GM10266 (cell line): ENCODE data around the gene AAGAB.
"Not testable (repeated sequence)": the region's sequence is repeated elsewhere in the genome, so short reads cannot be mapped to it uniquely, and the experiment has no call there.

Experiments used
- DNase-seq: peaks from one replicate; pipeline ENCODE4 v3.0.0; 2012; ENCODE audit errors: extremely low spot score
- TF ChIP-seq, protein P1 (sequence below): IDR thresholded peaks from 2 replicates; pipeline ENCODE4 v1.5.1; 2012; ENCODE audit warnings: mild to moderate bottlenecking, low read depth; ENCODE audit not compliant: control insufficient read depth, insufficient read depth; ENCODE audit errors: missing control alignments

The AAGAB gene, protein sequence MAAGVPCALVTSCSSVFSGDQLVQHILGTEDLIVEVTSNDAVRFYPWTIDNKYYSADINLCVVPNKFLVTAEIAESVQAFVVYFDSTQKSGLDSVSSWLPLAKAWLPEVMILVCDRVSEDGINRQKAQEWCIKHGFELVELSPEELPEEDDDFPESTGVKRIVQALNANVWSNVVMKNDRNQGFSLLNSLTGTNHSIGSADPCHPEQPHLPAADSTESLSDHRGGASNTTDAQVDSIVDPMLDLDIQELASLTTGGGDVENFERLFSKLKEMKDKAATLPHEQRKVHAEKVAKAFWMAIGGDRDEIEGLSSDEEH

DNA sequence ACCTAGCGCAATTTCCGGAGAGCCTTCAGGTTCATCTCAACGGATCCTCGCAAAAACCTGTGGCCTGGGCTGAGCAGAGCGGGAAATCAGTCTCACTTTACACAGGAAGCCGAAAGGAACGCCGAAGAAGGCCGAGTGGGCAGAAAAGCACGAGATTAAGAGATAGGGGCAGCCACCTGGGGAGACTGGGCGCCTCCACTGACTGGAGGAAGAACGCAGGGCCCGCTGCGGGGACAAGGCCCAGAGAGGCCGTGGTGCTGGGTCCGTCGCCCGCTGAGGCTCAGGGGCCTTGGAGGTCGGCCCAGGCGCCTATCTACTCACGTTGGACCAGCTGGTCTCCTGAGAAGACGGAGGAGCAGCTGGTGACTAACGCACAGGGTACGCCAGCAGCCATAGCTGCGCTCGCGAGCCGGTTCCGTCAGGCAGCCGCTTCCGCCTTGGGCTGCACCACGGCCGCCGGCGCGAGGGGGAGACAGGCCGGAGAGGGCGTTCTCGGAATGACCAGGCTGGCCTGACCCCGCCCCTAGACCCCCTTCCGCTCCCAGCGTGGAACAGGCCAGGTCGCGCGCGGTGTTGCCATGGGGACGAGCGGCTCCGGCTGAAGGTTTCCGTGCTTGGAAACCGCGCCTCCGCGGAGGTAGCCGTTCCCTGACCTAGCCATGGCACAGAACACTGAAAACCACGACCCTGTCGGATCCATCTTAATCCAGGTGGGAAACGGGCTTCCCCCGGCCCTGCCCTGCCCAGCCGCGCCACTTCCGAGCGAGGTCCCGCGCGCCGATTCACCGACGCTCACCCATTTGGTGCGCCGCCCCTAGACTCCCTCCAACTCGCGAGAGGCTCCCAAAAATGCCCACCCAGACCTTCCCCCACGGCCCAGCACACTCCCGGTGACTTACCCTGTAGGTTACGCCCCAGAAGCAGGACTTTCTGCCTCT, at the start of gene AAGAB, which contains the start of gene IQCH:
Gene AAGAB, minus strand, starts transcription at position 424 of the 938 bp plus-strand sequence. Its CDS starts 30 bp downstream, at position 394.
Gene IQCH, plus strand, starts transcription at position 549 of the 938 bp plus-strand sequence. Its CDS starts 111 bp downstream, at position 660.
- DNase-seq = peak; percentile 94

DNA sequence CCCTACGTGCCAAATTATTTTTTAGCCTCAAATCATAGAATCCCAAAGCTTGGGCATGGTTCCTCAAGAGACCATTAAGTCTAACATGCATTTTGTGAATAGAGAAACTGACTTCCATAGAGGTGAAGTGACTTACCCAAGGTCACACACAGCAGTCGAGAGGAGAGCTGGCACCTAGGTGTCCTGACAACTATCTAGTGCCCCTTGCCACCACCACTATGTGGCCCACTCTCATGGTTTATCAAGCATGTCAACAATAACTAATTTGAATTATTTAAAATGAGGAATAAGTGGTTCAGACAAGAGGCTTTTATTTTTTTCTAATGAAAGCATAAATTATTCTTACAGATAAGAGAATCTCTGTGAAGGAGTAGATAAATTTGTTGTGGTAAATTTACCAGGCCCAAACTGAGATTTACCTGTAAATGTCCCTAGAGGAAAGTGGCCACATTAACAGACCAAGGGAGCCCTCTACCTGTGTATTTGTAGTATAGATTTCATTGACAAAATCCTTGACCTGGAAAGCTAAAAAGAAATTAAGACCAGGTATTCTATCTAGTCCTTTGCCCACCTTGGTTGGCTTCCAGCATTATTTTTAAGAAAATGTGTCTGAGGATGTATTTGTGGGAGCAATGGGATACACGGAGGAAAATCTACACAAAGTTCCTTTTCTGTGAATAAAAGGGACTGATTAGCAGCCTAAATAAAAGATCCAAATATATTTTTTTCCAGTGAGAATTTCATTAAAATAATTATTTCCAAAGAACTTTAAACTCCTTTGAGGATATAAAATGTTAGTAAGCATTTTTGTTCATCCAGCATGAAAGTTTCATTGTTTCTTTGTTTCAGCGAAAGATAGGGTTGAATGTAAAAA, 49.3 kb upstream of the AAGAB start:
- DNase-seq = peak; percentile 26
- TF ChIP-seq, protein P1, sequence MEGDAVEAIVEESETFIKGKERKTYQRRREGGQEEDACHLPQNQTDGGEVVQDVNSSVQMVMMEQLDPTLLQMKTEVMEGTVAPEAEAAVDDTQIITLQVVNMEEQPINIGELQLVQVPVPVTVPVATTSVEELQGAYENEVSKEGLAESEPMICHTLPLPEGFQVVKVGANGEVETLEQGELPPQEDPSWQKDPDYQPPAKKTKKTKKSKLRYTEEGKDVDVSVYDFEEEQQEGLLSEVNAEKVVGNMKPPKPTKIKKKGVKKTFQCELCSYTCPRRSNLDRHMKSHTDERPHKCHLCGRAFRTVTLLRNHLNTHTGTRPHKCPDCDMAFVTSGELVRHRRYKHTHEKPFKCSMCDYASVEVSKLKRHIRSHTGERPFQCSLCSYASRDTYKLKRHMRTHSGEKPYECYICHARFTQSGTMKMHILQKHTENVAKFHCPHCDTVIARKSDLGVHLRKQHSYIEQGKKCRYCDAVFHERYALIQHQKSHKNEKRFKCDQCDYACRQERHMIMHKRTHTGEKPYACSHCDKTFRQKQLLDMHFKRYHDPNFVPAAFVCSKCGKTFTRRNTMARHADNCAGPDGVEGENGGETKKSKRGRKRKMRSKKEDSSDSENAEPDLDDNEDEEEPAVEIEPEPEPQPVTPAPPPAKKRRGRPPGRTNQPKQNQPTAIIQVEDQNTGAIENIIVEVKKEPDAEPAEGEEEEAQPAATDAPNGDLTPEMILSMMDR = peak; percentile 47

More for the DNA sequence above, at the start of gene AAGAB, which contains the start of gene IQCH:
- TF ChIP-seq, protein P1 = no peak

DNA sequence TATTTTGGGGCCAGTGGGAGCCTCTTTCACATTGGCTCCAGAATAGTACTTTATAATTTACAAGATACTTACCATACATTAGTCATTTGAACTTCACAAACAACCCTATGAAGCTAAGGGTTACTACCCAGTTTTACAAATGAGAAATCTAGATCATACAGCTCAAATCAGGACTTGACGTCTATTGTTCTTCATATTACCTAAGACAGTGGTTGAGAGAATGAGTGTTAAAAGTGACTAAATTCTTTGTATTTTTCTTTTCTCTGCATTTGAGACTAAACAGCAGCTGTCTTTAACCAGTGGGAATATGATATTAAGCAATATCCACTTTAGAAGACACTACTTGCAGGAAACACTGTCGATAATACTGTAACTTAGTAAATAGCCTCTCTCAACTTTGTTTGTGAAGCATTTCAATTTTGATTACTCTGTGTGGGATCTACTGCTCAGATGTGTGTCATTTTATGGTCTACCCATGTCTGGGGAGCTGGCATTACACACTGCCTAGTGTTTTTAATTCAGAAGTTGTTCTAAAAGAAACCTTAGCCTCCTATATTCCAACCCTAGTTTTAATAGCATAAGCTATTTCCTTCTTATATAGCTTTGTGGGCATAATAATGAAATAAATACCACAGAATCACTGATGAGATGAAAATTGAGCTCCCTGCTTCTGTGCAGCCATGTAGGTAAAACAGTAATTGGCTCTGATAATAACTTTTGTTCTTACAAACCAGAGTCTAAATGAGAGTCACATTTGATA, 46.0 kb upstream of the AAGAB start:
- DNase-seq = no peak
- TF ChIP-seq, protein P1 = no peak

DNA sequence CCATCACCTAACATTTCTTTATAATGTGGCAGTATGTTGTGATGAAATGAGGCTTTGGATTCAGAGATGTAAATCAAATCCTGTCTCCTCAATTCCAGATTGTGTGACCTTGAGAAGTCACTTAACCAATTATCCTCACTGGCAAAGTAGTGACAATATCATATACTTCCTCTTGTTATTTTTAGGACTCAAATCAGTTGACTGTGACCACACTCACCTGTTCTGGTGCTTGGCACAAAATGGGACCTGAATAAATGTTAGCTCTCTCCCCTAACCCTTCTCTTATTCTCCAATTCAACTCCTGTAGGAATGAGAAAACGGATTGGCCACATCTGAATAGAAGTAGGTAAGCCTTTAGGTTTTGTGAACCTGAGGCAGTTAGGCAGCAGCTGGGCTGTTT, 42.2 kb upstream of the AAGAB start:
- TF ChIP-seq, protein P1 = no peak
- no peak for DNase-seq

DNA sequence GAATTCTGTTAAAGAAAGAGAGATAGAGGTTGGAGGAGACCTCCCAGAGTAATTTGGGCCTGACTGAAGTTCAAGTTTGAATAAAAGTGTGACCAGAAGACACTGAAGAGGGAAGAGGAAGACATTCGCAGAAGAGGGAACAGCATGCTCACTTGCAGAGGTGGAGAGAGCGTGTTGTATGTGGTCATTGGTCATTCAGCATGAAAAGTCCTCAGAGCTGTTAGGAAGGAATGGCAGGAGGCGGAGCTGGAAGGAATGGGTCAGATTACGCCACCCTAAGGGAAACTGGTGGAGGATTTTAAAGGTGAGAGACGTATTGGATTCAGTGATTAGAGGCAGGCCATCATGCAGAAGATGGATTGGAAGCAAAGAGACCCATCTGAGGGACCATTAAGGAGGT, 41.7 kb upstream of the AAGAB start:
- DNase-seq = no peak
- TF ChIP-seq, protein P1 = no peak

DNA sequence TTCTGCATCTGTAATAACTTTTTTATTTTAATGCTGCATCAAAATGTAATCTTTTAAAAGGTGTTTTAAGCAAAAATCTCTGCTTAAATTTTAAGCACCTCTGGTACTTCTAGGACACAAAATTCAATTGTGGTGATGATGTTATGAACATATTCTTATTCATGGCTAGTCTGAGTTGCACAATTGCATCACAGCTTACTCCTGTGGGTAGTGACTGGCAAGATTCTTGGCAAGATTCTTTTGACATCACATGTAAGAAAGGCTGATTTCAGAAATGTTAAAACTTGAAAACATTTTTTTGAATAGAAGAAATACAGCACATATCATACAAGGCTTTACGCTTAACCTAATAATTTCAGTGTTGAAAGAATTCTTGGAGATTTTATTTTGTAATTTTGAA, 35.9 kb upstream of the AAGAB start:
- DNase-seq = no peak
- TF ChIP-seq, protein P1 = no peak

DNA sequence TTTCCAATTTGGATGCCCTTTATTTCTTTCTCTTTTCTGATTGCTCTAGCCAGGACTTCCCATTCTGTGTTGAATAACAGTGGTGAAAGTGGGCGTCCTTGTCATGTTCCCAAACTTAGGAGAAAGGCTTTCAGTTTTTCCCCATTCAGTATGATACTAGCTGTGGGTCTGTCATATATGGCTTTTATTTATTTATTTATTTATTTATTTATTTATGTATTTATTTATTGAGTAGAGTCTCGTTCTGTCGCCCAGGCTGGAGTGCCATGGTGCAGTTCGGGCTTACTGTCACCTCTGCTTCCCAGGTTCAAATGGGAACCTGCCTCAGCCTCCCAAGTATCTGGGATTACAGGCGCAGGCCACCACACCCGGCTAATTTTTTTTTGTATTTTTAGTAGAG, 31.9 kb upstream of the AAGAB start:
- DNase-seq = not testable (repeated sequence)

DNA sequence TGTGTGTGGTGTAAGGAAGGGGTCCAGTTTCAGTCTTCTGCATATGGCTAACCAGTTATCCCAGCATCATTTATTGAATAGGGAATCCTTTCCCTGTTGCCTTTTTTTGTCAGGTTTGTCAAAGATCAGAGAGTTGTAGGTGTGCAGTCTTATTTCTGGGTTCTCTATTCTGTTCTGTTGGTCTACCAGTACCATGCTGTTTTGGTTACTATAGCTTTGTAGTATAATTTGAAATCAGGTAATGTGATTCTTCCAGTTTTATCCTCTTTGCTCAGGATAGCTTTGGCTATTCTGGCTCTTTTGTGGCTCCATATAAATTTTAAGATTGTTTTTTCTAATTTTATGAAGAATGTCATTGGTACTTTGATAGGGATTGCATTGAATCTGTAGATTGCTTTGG, 31.2 kb upstream of the AAGAB start:
- not testable (repeated sequence) for DNase-seq
